D721Med (cell line): Measurements from ENCODE around the gene CNBP.
"Not testable (repeated sequence)": the region's sequence is repeated elsewhere in the genome, so short reads cannot be mapped to it uniquely, and the experiment has no call there.

ENCODE experiments used
- DNase-seq: peaks from one replicate; pipeline ENCODE4 v3.0.0; 2011; ENCODE audit warnings: low spot score; ENCODE audit not compliant: insufficient read length
- FAIRE-seq: peaks from 2 replicates; lab custom pipeline; 2011; peaks lifted over from hg19 to GRCh38; lab: Jason Lieb, UNC
- CTCF ChIP-seq: IDR thresholded peaks from 2 replicates; pipeline ENCODE4 v1.5.1; 2012; ENCODE audit warnings: mild to moderate bottlenecking, control low read depth; ENCODE audit not compliant: insufficient read depth; ENCODE audit errors: missing control alignments

The CNBP gene

GRCh38 chr3:129183569-129184395, at the start of gene CNBP:
Gene CNBP, minus strand, starts transcription at chr3:129183896. Its CDS starts 12,139 bp downstream, at chr3:129171757.
- FAIRE-seq = no peak
- peak; percentile 94 for DNase-seq
- no peak for TF ChIP-seq CTCF

GRCh38 chr3:129231331-129232119, 47.8 kb upstream of the CNBP start:
- FAIRE-seq = no peak
- no peak for DNase-seq
- no peak for TF ChIP-seq CTCF

- TF ChIP-seq CTCF = no peak
- DNase-seq (no peak), FAIRE-seq (no peak)
Measured at GRCh38 chr3:129230311-129231019, 46.8 kb upstream of the CNBP start.

GRCh38 chr3:129228891-129229585, 45.3 kb upstream of the CNBP start:
- FAIRE-seq (no peak), DNase-seq (no peak)
- TF ChIP-seq CTCF = peak; percentile 6

- TF ChIP-seq CTCF = no peak
- FAIRE-seq = no peak
- DNase-seq = no peak
Measured at GRCh38 chr3:129226374-129226773, 42.7 kb upstream of the CNBP start.

GRCh38 chr3:129224984-129225393, 41.3 kb upstream of the CNBP start:
- FAIRE-seq (no peak), DNase-seq (no peak)
- TF ChIP-seq CTCF = no peak

- not testable (repeated sequence) for DNase-seq, FAIRE-seq
Measured at GRCh38 chr3:129224387-129224786, 40.7 kb upstream of the CNBP start.
